GM10266 (cell line): ENCODE results near the gene TAS2R60.

ENCODE experiments used
- DNase-seq: peaks from one replicate; pipeline ENCODE4 v3.0.0; 2012; ENCODE audit errors: extremely low spot score
- TF ChIP-seq, protein P1 (sequence below): IDR thresholded peaks from 2 replicates; pipeline ENCODE4 v1.5.1; 2012; ENCODE audit warnings: mild to moderate bottlenecking, low read depth; ENCODE audit not compliant: control insufficient read depth, insufficient read depth; ENCODE audit errors: missing control alignments

TAS2R60 gene

GRCh38 chr7:143436325-143436946, 6.8 kb upstream of the TAS2R60 start:
- TF ChIP-seq, protein P1, sequence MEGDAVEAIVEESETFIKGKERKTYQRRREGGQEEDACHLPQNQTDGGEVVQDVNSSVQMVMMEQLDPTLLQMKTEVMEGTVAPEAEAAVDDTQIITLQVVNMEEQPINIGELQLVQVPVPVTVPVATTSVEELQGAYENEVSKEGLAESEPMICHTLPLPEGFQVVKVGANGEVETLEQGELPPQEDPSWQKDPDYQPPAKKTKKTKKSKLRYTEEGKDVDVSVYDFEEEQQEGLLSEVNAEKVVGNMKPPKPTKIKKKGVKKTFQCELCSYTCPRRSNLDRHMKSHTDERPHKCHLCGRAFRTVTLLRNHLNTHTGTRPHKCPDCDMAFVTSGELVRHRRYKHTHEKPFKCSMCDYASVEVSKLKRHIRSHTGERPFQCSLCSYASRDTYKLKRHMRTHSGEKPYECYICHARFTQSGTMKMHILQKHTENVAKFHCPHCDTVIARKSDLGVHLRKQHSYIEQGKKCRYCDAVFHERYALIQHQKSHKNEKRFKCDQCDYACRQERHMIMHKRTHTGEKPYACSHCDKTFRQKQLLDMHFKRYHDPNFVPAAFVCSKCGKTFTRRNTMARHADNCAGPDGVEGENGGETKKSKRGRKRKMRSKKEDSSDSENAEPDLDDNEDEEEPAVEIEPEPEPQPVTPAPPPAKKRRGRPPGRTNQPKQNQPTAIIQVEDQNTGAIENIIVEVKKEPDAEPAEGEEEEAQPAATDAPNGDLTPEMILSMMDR: no peak
- no peak for DNase-seq

DNA sequence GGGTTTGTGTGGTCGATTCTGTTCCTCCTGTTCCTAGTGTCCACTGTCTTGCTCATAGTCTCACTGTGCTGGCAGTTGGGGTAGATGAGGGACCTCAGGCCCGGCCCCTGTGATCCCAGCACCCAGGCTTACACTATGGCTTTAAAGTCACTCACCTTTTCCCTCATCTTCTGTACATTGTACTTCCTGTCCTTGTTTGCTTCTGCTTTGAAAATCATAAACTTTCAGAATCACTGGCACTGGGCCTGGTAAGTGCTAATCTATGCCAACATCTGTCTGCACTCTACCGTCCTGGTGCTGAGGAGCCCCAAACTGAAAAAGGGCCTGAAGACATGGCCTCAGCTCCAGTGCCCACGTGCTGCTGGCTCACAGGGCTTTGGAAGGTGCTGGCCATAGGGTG, 5.7 kb upstream of the TAS2R60 start:
- TF ChIP-seq, protein P1: no peak
- no peak for DNase-seq

GRCh38 chr7:143439866-143440265, 3.4 kb upstream of the TAS2R60 start:
- no peak for DNase-seq
- TF ChIP-seq, protein P1: no peak

DNA sequence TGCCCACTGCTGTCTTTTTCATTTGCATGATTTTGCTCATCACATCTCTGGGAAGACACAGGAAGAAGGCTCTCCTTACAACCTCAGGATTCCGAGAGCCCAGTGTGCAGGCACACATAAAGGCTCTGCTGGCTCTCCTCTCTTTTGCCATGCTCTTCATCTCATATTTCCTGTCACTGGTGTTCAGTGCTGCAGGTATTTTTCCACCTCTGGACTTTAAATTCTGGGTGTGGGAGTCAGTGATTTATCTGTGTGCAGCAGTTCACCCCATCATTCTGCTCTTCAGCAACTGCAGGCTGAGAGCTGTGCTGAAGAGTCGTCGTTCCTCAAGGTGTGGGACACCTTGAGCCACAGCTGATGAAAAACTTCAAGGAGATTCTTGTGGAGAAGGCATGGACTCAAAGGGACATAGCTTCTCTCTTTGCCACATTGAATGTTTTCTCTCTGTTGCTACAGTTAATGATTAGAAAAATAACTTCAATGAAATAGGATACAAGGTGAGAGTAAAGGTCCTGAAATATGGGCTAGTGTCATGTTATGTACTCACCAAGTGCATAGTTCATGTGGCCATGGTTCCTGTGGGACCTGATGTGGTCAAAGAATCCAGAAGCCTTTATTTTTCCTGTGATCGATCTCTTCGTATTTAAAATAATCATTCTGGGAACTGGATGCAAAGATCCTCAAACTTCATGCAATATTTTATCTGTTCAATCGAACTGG, 970 bp downstream of the TAS2R60 start:
- TF ChIP-seq, protein P1: no peak
- no peak for DNase-seq

DNA sequence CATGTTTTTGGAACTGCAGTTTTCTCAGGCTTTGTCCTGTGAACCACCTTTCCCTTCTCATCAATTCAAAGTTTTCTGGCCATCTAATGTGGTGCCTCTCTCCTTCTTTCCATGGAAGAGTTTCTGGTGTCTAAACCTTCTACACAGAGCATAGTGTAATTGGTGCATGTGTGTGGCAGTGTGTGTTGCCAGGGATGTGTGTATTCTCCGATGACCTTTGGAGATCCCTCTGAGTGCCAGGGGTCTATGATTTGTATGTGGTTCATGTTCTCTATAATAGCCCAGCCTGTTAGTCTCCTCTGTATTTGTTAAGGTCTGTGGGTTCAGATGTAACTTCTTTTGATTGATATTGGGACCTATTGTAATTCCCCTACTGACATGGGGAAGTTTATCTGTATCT, 1.5 kb downstream of the TAS2R60 start:
- no peak for DNase-seq
- TF ChIP-seq, protein P1: no peak

- DNase-seq: no peak
- TF ChIP-seq, protein P1: no peak
Observed at GRCh38 chr7:143447466-143447865, 4.2 kb downstream of the TAS2R60 start.

GRCh38 chr7:143448429-143448828, 5.2 kb downstream of the TAS2R60 start:
- TF ChIP-seq, protein P1: no peak
- no peak for DNase-seq
